Endodermal cell (in vitro differentiated cells): ENCODE measurements around the gene DCTD. TPM values are rescaled to one million over a fixed set of nuclear protein-coding genes. Genes with fewer than 3 reads are reported as not detected.

ENCODE experiments used
- DNase-seq: peaks from one replicate; pipeline ENCODE4 v3.0.0-alpha.2; 2017
- H3K27ac ChIP-seq: 2 replicates; pipeline ENCODE4 v1.5.1; 2013; ENCODE audit warnings: mild to moderate bottlenecking, low read depth, low read length, moderate library complexity
- H3K27me3 ChIP-seq: 2 replicates; pipeline ENCODE4 v1.6.1; 2013; ENCODE audit warnings: mild to moderate bottlenecking, low read length, moderate library complexity; ENCODE audit not compliant: insufficient read depth, control insufficient read depth, poor library complexity, severe bottlenecking
- H3K36me3 ChIP-seq: 2 replicates; pipeline ENCODE4 v1.7.0; 2013; ENCODE audit warnings: mild to moderate bottlenecking, low read length, moderate library complexity; ENCODE audit not compliant: control insufficient read depth, insufficient read depth
- H3K4me1 ChIP-seq: one replicate; pipeline ENCODE4 v1.7.0; 2013; ENCODE audit warnings: low read length; ENCODE audit not compliant: control insufficient read depth, insufficient read depth
- H3K4me3 ChIP-seq: 2 replicates; pipeline ENCODE4 v1.5.1; 2013; ENCODE audit warnings: mild to moderate bottlenecking, low read length, moderate library complexity
- H3K9ac ChIP-seq: 2 replicates; pipeline ENCODE4 v1.6.1; 2013; ENCODE audit warnings: mild to moderate bottlenecking, low read length, moderate library complexity; ENCODE audit not compliant: poor library complexity, severe bottlenecking; ENCODE audit errors: extremely low read depth
- H3K9me3 ChIP-seq: 2 replicates; pipeline ENCODE4 v1.6.1; 2013; ENCODE audit warnings: mild to moderate bottlenecking, low read length, moderate library complexity; ENCODE audit not compliant: control insufficient read depth
- H3K27ac Mint-ChIP-seq: 2 replicates; pipeline ENCODE4 v1.8.0; 2020; ENCODE audit warnings: mixed read lengths
- H3K27me3 Mint-ChIP-seq: 2 replicates; pipeline ENCODE4 v1.8.0; 2021; ENCODE audit warnings: mild to moderate bottlenecking, mixed read lengths; ENCODE audit not compliant: insufficient read depth
- H3K36me3 Mint-ChIP-seq: 2 replicates; pipeline ENCODE4 v1.8.0; 2020; ENCODE audit warnings: low read depth, mixed read lengths
- H3K4me1 Mint-ChIP-seq: 2 replicates; pipeline ENCODE4 v1.8.0; 2020; ENCODE audit warnings: mixed read lengths
- H3K4me3 Mint-ChIP-seq: 2 replicates; pipeline ENCODE4 v1.8.0; 2020; ENCODE audit warnings: mild to moderate bottlenecking, moderate library complexity, mixed read lengths
- H3K9me3 Mint-ChIP-seq: 2 replicates; pipeline ENCODE4 v1.8.0; 2020; ENCODE audit warnings: mild to moderate bottlenecking, mixed read lengths
- WGBS, 2 experiments: methylation state at CpG; one replicate each; pipeline versions ENCODE4 v1.1.5 to v1.1.7; 2013; ENCODE audit warnings: missing lambda C conversion rate in 2 of 2, mixed read lengths in 1 of 2; ENCODE audit not compliant: insufficient coverage in 1 of 2, insufficient read length in 1 of 2; 5-methylcytosine and 5-hydroxymethylcytosine counted together
- total RNA-seq, 2 donors: library from RNA; stranded (reverse); fragmentation: NEBNext Ultra II Directional in 1 of 2; extraction: Animal tissue kit (Norgen Biotek cat#: 25700) in 1 of 2; gene quantifications; 2 replicates in 1 of 2; 3 replicates in 1 of 2; pipeline ENCODE4 v1.2.1, GENCODE V29; 2021
- TF ChIP-seq, protein P1 (sequence below): fragments of 200-600 bp; sonication (generic); conservative IDR thresholded peaks from 2 replicates; pipeline ENCODE4 v1.5.0; 2021; ENCODE audit warnings: antibody characterized with exemption, mild to moderate bottlenecking

DCTD gene
- total RNA-seq, 2 donors from 2014 or later: 104 to 111 TPM

DNA sequence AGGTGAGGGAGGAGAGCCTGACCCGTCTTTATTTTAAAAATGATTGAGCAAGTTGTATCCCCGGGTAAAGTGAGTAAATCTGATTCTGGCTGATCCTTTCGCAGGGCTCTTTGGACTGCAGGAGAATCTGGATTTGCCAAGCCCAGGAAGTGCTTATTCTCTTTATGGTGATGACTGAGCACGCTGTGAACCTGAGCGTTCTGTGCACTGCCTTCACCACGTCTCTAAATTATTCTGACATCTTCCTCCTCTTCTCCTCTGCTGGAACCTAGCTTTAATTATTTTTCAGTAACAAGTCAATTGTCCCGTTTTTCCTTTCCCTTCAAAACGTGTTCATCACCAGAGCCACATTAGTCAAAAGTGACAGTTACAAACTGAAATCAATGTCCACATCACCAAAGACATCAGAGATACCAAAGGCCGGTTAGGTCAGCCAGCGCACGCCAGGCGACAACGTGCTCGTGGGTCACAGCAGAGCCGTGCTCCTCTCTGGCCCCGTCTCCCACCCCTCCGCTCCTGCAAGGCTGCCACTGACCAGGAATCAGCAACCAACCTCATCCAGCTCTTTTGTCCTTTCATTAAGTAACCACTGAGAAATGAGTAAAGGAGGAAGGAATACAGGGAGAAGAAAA, 74.3 kb downstream of the DCTD start:
- TF ChIP-seq, protein P1, sequence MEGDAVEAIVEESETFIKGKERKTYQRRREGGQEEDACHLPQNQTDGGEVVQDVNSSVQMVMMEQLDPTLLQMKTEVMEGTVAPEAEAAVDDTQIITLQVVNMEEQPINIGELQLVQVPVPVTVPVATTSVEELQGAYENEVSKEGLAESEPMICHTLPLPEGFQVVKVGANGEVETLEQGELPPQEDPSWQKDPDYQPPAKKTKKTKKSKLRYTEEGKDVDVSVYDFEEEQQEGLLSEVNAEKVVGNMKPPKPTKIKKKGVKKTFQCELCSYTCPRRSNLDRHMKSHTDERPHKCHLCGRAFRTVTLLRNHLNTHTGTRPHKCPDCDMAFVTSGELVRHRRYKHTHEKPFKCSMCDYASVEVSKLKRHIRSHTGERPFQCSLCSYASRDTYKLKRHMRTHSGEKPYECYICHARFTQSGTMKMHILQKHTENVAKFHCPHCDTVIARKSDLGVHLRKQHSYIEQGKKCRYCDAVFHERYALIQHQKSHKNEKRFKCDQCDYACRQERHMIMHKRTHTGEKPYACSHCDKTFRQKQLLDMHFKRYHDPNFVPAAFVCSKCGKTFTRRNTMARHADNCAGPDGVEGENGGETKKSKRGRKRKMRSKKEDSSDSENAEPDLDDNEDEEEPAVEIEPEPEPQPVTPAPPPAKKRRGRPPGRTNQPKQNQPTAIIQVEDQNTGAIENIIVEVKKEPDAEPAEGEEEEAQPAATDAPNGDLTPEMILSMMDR: no peak
- no peak overlapping the region for H3K4me3 ChIP-seq
- H3K36me3 Mint-ChIP-seq: no peaks in the 10 kb centered on the region
- no peaks in the 10 kb centered on the region for H3K9me3 ChIP-seq
- H3K9me3 Mint-ChIP-seq: no peaks in the 10 kb centered on the region
- H3K27ac Mint-ChIP-seq: no peak overlapping the region
- no peak overlapping the region for H3K9ac ChIP-seq
- H3K36me3 ChIP-seq: no peaks in the 10 kb centered on the region
- H3K27ac ChIP-seq: no peak overlapping the region
- DNase-seq: no peak
- WGBS, 2 experiments: 87 to 91% methylated on average over 14 to 17 of the region's 17 CpGs
- no peaks in the 10 kb centered on the region for H3K27me3 ChIP-seq
- H3K27me3 Mint-ChIP-seq: no peaks in the 10 kb centered on the region
- peaks cover 8% of the 10 kb centered on the region for H3K4me1 ChIP-seq
- H3K4me1 Mint-ChIP-seq: peaks cover 10% of the 10 kb centered on the region
- no peak overlapping the region for H3K4me3 Mint-ChIP-seq

DNA sequence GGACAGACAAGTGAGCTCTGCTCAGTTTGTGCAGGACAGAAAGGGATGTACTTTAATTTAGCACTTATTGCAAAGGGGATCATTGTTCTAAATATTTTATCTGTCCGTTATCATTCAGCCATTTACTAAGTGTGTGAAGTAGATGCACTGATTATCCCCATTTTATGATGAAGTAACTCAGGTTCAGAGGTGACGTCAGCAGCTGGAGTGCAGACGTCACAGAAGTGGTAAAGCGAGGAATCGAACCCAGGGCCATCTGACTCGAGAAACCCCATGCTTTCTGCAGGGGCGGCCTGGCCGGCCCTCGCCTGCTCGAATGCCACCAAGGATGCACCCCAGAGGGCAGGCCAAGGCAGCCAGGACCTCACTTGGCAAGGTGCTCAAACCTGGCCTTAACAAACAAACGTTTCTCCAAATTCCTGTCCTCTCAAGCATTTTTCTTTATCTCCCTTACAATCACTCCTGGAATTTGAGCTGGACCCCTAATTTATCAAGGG, 75.0 kb downstream of the DCTD start:
- TF ChIP-seq, protein P1: no peak
- Mint-ChIP-seq H3K36me3 (no peaks in the 10 kb centered on the region), H3K27ac (no peak overlapping the region), H3K4me3 (no peak overlapping the region), H3K4me1 (peaks cover 10% of the 10 kb centered on the region), H3K27me3 (no peaks in the 10 kb centered on the region), H3K9me3 (no peaks in the 10 kb centered on the region)
- DNase-seq: no peak
- H3K4me1 ChIP-seq: peaks cover 8% of the 10 kb centered on the region
- H3K9me3 ChIP-seq: no peaks in the 10 kb centered on the region
- no peaks in the 10 kb centered on the region for H3K27me3 ChIP-seq
- no peak overlapping the region for H3K4me3 ChIP-seq
- 88 to 94% methylated on average over 3 to 11 of the region's 11 CpGs for WGBS, 2 experiments
- H3K27ac ChIP-seq: no peak overlapping the region
- no peak overlapping the region for H3K9ac ChIP-seq
- H3K36me3 ChIP-seq: no peaks in the 10 kb centered on the region

DNA sequence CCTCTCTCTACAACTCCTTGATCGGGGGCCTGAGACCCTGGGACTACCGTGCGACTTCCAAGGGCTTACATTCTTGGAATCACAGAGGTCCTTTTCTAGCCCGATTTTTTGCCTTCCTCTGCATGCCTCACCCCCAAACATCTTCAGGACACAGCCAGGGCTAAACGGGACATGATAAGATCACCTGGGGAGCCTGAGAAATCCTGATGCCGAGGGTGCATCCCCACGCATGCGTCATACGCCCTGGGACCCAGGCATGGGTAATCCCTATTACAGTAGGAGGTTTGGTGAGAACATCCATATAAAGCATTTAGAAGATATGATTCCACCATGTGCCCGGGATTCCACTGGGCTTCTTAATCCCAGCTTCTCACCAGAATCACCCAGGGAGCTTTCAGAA, 77.1 kb downstream of the DCTD start:
- Histone ChIP-seq H3K27ac (no peak overlapping the region), H3K4me3 (no peak overlapping the region), H3K27me3 (no peaks in the 10 kb centered on the region), H3K9ac (no peak overlapping the region), H3K4me1 (peaks cover 8% of the 10 kb centered on the region), H3K9me3 (no peaks in the 10 kb centered on the region), H3K36me3 (no peaks in the 10 kb centered on the region)
- Mint-ChIP-seq H3K27me3 (peaks cover 7% of the 10 kb centered on the region), H3K9me3 (no peaks in the 10 kb centered on the region), H3K36me3 (no peaks in the 10 kb centered on the region), H3K4me1 (peaks cover 10% of the 10 kb centered on the region), H3K4me3 (no peak overlapping the region), H3K27ac (no peak overlapping the region)
- WGBS, 2 experiments: 91 to 95% methylated on average over 9 to 10 of the region's 10 CpGs
- DNase-seq: no peak
- TF ChIP-seq, protein P1: no peak

Other genes with a start within 250 kb of the DCTD start
- gene WWC2, start 181.9 kb upstream of the DCTD start, total RNA-seq: 100 to 1,000 TPM in 1 of 2 donors, 10 to 100 TPM in 1; 98.2 to 108 TPM